Inferior parietal cortex (tissue), 1 donor: ENCODE data around the gene CISD1.

Source experiments
- DNase-seq: peaks from one replicate; pipeline ENCODE4 v3.0.0-alpha.2; 2016; ENCODE audit errors: extremely low spot score

Gene CISD1

DNA sequence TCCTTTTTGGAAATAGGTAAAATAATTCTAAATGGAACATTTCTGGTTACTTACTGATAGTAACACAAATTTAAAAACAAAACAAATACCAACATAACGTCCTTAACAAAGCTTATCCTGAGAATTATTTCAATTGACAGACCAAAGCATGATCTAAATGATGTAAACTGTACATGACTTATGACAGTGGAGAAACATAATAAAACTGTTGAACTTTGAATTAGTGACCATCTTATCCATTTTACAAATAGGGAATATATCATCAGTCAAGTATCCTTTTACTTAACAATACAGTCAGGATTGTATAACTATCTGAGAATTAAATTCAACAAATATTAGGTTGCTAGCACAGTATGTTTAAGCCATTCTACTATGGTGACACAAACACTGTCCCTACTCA, 3.7 kb upstream of the CISD1 start:
- no peak for DNase-seq

DNA sequence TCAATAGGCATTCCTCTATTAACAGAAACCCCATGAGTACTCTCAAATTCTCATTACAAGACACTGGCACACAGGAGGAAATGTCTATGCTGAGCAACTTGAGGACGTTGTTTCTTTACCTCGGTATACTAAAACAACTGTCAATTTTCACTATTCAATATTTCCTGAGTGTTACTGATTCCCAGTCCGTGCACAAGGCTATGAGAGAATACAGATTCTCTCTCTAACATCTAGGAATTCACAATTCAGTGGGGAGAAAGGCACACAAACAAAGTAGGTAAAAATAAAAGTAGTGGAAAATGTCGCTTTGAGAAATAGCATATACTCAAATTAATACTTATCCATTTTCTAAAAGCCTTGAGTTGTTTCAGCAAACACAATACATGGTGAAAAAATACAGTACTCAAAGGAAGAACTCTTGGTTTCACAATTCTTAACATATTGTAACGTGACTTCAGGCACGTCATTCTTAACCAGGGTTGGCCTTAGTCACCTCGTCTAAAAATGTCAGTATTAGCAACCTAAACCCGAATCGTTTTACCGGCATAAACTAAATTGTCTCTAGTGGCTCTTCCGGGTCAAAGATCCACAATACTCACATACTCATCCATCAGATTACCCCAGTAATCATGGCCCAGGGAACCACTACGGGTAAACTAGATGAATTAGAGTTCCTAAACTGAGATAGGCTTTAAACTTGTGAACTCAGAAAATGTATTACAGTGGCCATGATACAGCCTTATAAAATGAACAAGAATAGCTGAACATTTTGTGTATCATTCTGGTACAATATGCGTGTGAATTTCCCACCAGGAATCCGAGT, 2.7 kb upstream of the CISD1 start:
- DNase-seq: peak; percentile 47

GRCh38 chr10:58266826-58267712, 1.9 kb upstream of the CISD1 start:
- DNase-seq: peak; percentile 53

- DNase-seq: peak; percentile 94
These were observed 1.1 kb upstream of the CISD1 start, which contains the start of gene IPMK for GRCh38 chr10:58267713-58268453. IPMK (minus strand) TSS chr10:58267894; CDS start chr10:58267611, 283 bp downstream.

DNA sequence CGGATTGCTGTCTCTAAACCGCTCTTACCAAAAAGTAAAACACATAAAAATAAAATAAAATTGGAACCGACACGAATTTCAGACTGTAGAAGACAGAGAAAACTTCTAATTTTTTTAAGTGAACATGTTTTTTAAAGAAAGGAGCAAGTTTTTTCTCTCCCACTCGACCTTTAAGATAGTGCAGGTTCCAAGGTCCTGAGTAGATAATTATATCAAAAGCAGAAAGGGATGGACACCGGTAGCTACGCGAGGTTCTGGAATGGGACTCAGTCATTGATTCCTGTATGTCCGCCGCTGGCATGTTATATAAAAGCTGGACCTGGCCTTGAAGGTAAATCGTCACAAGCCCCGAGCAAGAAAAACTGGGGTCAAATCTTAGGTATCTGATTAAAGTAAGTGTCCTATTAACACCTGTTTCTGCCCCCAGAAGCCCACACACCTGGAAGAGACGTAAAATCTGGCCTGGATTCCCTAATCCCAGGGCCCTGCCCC, 462 bp upstream of the CISD1 start:
- no peak for DNase-seq

DNA sequence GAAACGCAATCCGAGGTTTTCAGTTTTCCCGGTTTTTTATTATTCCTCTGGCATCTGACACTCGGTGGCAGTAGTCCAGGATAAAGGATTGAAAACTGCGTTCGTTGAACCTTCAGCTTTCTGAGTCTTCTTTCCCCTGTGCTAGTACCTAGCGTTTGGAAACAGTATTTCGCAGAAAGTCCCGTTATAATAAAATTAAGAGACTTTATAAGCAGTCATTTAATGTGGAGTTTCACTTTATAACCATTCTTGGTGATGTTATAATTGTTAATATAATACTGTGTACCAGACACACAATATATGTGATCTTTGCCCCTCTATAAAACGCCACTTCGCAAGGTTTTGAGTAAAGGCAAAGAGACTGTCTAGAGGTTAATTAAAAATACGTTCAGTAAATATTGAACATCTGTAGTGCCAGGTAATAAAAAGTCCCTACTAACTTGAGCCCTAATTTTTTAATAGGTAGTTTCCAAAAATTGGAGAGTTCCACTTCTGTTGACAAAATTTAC, 874 bp downstream of the CISD1 start:
- DNase-seq: no peak

DNA sequence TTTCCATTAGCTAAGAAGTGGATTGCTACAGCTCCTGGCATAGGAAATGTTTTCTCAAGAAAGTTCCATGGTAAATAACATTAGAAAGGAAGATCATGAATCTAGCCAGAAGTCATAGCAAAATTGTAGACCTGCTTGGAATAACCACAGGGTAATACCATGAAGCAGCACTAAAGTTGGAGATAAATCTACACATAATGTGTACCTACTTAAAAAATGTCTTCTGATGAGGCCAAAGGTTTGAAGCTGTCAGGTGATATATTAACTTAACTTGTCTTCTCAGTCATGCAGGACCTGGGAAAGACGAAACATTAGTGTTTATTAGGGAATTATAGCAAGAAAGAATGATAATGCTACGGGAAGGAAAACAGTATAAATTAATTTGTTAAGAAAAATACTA, 6.3 kb downstream of the CISD1 start:
- no peak for DNase-seq

GRCh38 chr10:58275908-58276307, 6.9 kb downstream of the CISD1 start:
- no peak for DNase-seq

- no peak for DNase-seq
These were observed 9.5 kb downstream of the CISD1 start for GRCh38 chr10:58278274-58278961.

DNA sequence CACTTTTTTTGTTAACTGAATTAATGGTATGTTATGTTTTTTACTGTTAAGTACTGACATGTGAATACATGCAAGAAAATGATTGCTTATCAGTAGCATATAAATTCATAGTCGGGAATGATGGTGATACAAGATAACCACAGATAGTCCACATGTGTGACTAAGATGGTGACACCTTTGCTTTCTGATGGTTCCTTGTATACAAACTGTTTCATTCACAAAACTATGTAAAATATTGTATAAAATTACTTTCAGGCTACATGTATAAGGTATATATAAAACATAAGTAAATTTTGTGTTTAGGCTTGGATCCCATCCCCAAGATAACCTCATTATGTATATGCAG, 10.0 kb downstream of the CISD1 start:
- DNase-seq: no peak

- no peak for DNase-seq
These were observed 11.5 kb downstream of the CISD1 start for GRCh38 chr10:58280477-58280876.

DNA sequence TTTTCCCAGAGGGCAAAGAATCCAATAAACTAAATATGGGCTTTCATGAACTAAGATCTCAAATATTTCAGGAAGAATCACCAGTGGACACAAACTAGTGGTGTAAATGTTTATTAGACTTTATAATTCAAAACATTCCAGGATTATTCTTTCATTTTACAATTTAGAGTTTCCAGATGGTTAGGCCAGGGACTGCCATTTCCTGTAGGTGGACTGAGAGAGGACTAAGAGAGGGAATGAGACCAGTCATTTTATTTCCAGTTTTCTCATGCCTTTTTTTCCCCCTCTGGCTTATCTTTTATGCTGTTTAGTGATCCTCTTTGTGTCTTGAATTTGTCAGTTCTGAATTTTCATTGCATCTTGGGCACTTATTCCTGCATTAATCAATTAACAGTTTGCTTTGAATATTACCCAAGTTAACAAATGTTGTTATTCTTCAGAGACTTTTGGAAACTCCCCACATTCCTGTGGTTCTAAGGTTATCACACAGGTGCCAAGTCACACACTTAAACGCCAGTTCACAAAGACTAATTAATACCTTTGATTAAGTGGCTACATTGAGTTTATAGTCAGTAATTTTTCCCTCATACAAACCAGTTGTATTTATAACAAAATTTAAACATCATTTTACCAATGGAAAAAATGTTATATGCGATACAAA, 12.3 kb downstream of the CISD1 start:
- no peak for DNase-seq

GRCh38 chr10:58282615-58283014, 13.7 kb downstream of the CISD1 start:
- DNase-seq: no peak

DNA sequence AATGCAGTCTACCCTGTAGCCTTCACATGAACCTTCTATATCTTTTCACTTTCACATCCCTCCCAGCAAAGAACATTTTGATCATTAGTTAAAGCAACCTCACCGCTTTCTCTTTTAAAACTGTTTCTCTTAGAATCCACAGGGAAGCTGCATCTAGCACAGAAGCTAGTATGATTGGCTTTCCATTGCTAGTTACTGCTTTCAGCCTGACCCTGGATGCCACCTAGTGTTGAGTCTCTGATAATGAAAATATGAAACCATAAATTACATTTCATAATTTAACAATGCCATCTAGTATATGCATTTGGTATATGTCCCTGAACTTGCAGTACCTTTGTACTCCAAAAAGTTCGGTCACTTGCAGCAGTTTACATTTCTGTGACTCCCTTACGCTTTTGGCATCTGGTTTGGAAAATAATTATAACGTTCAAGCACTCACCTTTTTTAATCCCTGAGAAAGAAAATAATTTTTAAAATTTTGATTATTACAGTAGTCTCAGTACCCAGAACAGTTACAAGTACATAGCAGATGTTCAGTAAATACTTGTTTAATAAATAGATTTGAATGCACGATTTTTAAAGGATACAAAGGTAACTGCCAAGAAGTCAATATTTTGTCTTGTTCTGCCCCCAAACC, 22.7 kb downstream of the CISD1 start:
- DNase-seq: peak; percentile 63

DNA sequence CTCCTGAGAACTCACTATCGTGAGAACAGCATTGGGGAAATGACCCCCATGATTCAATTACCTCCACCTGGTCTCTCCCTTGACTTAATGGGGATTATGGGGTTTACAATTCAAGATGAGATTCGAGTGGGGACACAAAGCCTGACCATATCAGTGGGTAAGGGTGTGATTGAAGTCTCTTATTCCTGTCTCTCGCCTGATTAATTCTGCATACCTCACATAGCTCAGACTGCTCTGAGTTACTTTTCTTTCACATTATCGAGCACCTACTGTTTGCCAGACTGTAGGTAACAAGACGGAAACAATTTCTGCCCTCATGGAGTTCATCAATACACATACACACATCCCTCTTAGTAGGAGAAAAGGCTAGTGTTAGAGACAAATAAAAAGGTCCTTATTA, 25.0 kb downstream of the CISD1 start:
- no peak for DNase-seq

GRCh38 chr10:58299580-58299979, 30.6 kb downstream of the CISD1 start:
- peak; percentile 74 for DNase-seq

GRCh38 chr10:58300676-58301075, 31.7 kb downstream of the CISD1 start:
- no peak for DNase-seq

GRCh38 chr10:58302254-58302653, 33.3 kb downstream of the CISD1 start:
- no peak for DNase-seq

- no peak for DNase-seq
These were observed 35.2 kb downstream of the CISD1 start for GRCh38 chr10:58304099-58304633.

GRCh38 chr10:58305821-58306220, 36.9 kb downstream of the CISD1 start:
- no peak for DNase-seq
